Trophoblast cell (in vitro differentiated cells and primary cell): ENCODE measurements around the gene MAPK1.

Source experiments
- DNase-seq, 2 donors: peaks; one replicate each; pipeline ENCODE4 v3.0.0-alpha.2; 2016
- H2AFZ ChIP-seq: 2 replicates; pipeline ENCODE4 v1.6.1; 2013; ENCODE audit warnings: low read length, moderate library complexity, mild to moderate bottlenecking; ENCODE audit not compliant: insufficient read depth, poor library complexity
- H2AK5ac ChIP-seq: 2 replicates; pipeline ENCODE4 v1.6.1; 2013; ENCODE audit warnings: mild to moderate bottlenecking, low read length
- H2BK120ac ChIP-seq: 2 replicates; pipeline ENCODE4 v1.6.1; 2013; ENCODE audit warnings: low read length, mild to moderate bottlenecking, moderate library complexity; ENCODE audit not compliant: insufficient read depth, poor library complexity
- H2BK12ac ChIP-seq: 2 replicates; pipeline ENCODE4 v1.6.1; 2013; ENCODE audit warnings: mild to moderate bottlenecking, low read length, moderate library complexity
- H2BK5ac ChIP-seq: 2 replicates; pipeline ENCODE4 v1.6.1; 2013; ENCODE audit warnings: low read length, low read depth, moderate library complexity, mild to moderate bottlenecking; ENCODE audit not compliant: poor library complexity
- H3K14ac ChIP-seq: 2 replicates; pipeline ENCODE4 v1.6.1; 2013; ENCODE audit warnings: mild to moderate bottlenecking, low read length
- H3K18ac ChIP-seq: 2 replicates; pipeline ENCODE4 v1.6.1; 2013; ENCODE audit warnings: mild to moderate bottlenecking, low read length
- H3K23ac ChIP-seq: 2 replicates; pipeline ENCODE4 v1.6.1; 2013; ENCODE audit warnings: low read length
- H3K27ac ChIP-seq: 2 replicates; pipeline ENCODE4 v1.5.1; 2013; ENCODE audit warnings: low read depth, mild to moderate bottlenecking, inconsistent platforms, low read length, moderate library complexity
- H3K27me3 ChIP-seq: 2 replicates; pipeline ENCODE4 v1.6.1; 2013; ENCODE audit warnings: inconsistent platforms, mild to moderate bottlenecking, low read length, moderate library complexity; ENCODE audit not compliant: insufficient read depth
- H3K36me3 ChIP-seq, 2 experiments: 1 replicate in 1 of 2; 2 replicates in 1 of 2; pipeline ENCODE4 v1.6.1; 2013; ENCODE audit warnings: low read length in 2 of 2, mild to moderate bottlenecking in 2 of 2, moderate library complexity in 1 of 2; ENCODE audit not compliant: insufficient read depth in 2 of 2, control insufficient read depth in 1 of 2
- H3K4ac ChIP-seq: 2 replicates; pipeline ENCODE4 v1.6.1; 2013; ENCODE audit warnings: low read depth, mild to moderate bottlenecking, low read length, moderate library complexity
- H3K4me1 ChIP-seq, 2 experiments: 1 replicate in 1 of 2; 2 replicates in 1 of 2; pipeline ENCODE4 v1.6.1; 2013; ENCODE audit warnings: low read length in 2 of 2, mild to moderate bottlenecking in 2 of 2, moderate library complexity in 1 of 2; ENCODE audit not compliant: insufficient read depth in 2 of 2, control insufficient read depth in 1 of 2
- H3K4me2 ChIP-seq: 2 replicates; pipeline ENCODE4 v1.6.1; 2013; ENCODE audit warnings: inconsistent platforms, mild to moderate bottlenecking, low read length, moderate library complexity
- H3K4me3 ChIP-seq: 2 replicates; pipeline ENCODE4 v1.5.1; 2013; ENCODE audit warnings: mild to moderate bottlenecking, low read depth, low read length, inconsistent platforms
- H3K79me1 ChIP-seq: one replicate; pipeline ENCODE4 v1.6.1; 2013; ENCODE audit warnings: low read length
- H3K79me2 ChIP-seq: 2 replicates; pipeline ENCODE4 v1.6.1; 2013; ENCODE audit warnings: low read length, mild to moderate bottlenecking; ENCODE audit not compliant: control insufficient read depth, insufficient read depth, poor library complexity
- H3K9ac ChIP-seq: 2 replicates; pipeline ENCODE4 v1.6.1; 2013; ENCODE audit warnings: mild to moderate bottlenecking, low read length
- H3K9me3 ChIP-seq: 2 replicates; pipeline ENCODE4 v1.6.1; 2013; ENCODE audit warnings: low read depth, mild to moderate bottlenecking, control low read depth, inconsistent platforms, low read length; ENCODE audit not compliant: insufficient read depth
- H4K12ac ChIP-seq: 2 replicates; pipeline ENCODE4 v1.6.1; 2013; ENCODE audit warnings: low read depth, mild to moderate bottlenecking, low read length, moderate library complexity
- H4K8ac ChIP-seq: 2 replicates; pipeline ENCODE4 v1.6.1; 2013; ENCODE audit warnings: low read depth, mild to moderate bottlenecking, low read length, moderate library complexity
- H4K91ac ChIP-seq: one replicate; pipeline ENCODE4 v1.6.1; 2013; ENCODE audit warnings: low read depth, mild to moderate bottlenecking, low read length, moderate library complexity
- WGBS: extraction: QIAGEN DNeasy Blood & Tissue Kit; methylation state at CpG from one replicate; pipeline ENCODE4 v1.1.7; 2013; ENCODE audit warnings: missing lambda C conversion rate; ENCODE audit not compliant: insufficient read length, insufficient coverage; ENCODE audit errors: extremely low coverage; 5-methylcytosine and 5-hydroxymethylcytosine counted together

Gene MAPK1

GRCh38 chr22:21834869-21835268 lies 32.6 kb downstream of the MAPK1 start:
- Histone ChIP-seq H4K12ac (no peak overlapping the region), H2BK5ac (no peak overlapping the region), H3K9ac (no peak overlapping the region), H4K8ac (no peak overlapping the region), H3K18ac (no peak overlapping the region), H2BK120ac (no peak overlapping the region), H2AK5ac (no peak overlapping the region), H3K79me2 (peaks cover 9% of the 10 kb centered on the region), H3K14ac (no peak overlapping the region), H2BK12ac (no peak overlapping the region), H3K27ac (no peak overlapping the region), H3K23ac (no peak overlapping the region), H3K4me3 (no peak overlapping the region), H3K9me3 (no peaks in the 10 kb centered on the region), H3K4me2 (no peak overlapping the region), H3K79me1 (peaks cover 9% of the 10 kb centered on the region), H3K36me3 (no peaks in the 10 kb centered on the region), H2AFZ (no peak overlapping the region), H3K4ac (peak overlapping the region; percentile 34), H3K4me1 (peaks cover 4 to 13% of the 10 kb centered on the region in 2 experiments), H3K27me3 (no peaks in the 10 kb centered on the region), H4K91ac (no peak overlapping the region)
- no peak for DNase-seq
- no CpG with 5 or more reads among the region's 4 CpGs for WGBS

GRCh38 chr22:21832291-21833290 lies 34.9 kb downstream of the MAPK1 start:
- H3K9me3 ChIP-seq, result no peaks in the 10 kb centered on the region
- no peak overlapping the region for H3K18ac ChIP-seq
- DNase-seq, result no peak
- H3K36me3 ChIP-seq, result no peaks in the 10 kb centered on the region
- H4K91ac ChIP-seq, result no peak overlapping the region
- no peak overlapping the region for H2BK120ac ChIP-seq
- no peak overlapping the region for H4K8ac ChIP-seq
- H3K9ac ChIP-seq, result no peak overlapping the region
- no peak overlapping the region for H2AK5ac ChIP-seq
- H3K4me1 ChIP-seq, result peaks cover 10 to 18% of the 10 kb centered on the region in 2 experiments
- no CpG with 5 or more reads among the region's 8 CpGs for WGBS
- no peaks in the 10 kb centered on the region for H3K27me3 ChIP-seq
- H3K4ac ChIP-seq, result peak overlapping the region; percentile 60
- H3K27ac ChIP-seq, result no peak overlapping the region
- no peak overlapping the region for H2BK12ac ChIP-seq
- no peak overlapping the region for H3K4me3 ChIP-seq
- no peak overlapping the region for H3K4me2 ChIP-seq
- no peak overlapping the region for H3K14ac ChIP-seq
- peaks cover 12% of the 10 kb centered on the region for H3K79me2 ChIP-seq
- no peak overlapping the region for H2BK5ac ChIP-seq
- no peak overlapping the region for H4K12ac ChIP-seq
- peaks cover 7% of the 10 kb centered on the region for H3K79me1 ChIP-seq
- peak overlapping the region; percentile 19 for H2AFZ ChIP-seq
- H3K23ac ChIP-seq, result no peak overlapping the region

GRCh38 chr22:21829523-21829922 lies 37.9 kb downstream of the MAPK1 start:
- no peaks in the 10 kb centered on the region for H3K36me3 ChIP-seq
- no peak overlapping the region for H3K9ac ChIP-seq
- no peak overlapping the region for H4K91ac ChIP-seq
- no peaks in the 10 kb centered on the region for H3K27me3 ChIP-seq
- H2AK5ac ChIP-seq, result no peak overlapping the region
- no peak overlapping the region for H4K8ac ChIP-seq
- no peak overlapping the region for H3K4me2 ChIP-seq
- no peak overlapping the region for H2BK12ac ChIP-seq
- H3K14ac ChIP-seq, result no peak overlapping the region
- H2AFZ ChIP-seq, result no peak overlapping the region
- no peak for DNase-seq
- H3K4ac ChIP-seq, result no peak overlapping the region
- H3K27ac ChIP-seq, result no peak overlapping the region
- no peaks in the 10 kb centered on the region for H3K79me1 ChIP-seq
- no peak overlapping the region for H3K23ac ChIP-seq
- WGBS, result 100% methylated on average over 1 of the region's 3 CpGs
- H3K4me1 ChIP-seq, result peaks cover 5 to 15% of the 10 kb centered on the region in 2 experiments
- no peak overlapping the region for H2BK5ac ChIP-seq
- no peak overlapping the region for H3K18ac ChIP-seq
- no peak overlapping the region for H3K4me3 ChIP-seq
- H4K12ac ChIP-seq, result no peak overlapping the region
- peaks cover 2% of the 10 kb centered on the region for H3K79me2 ChIP-seq
- H3K9me3 ChIP-seq, result no peaks in the 10 kb centered on the region
- no peak overlapping the region for H2BK120ac ChIP-seq

GRCh38 chr22:21828268-21828638 lies 39.2 kb downstream of the MAPK1 start:
- no peak overlapping the region for H3K27ac ChIP-seq
- no peak overlapping the region for H3K23ac ChIP-seq
- peaks cover 5 to 18% of the 10 kb centered on the region in 2 experiments for H3K4me1 ChIP-seq
- H3K4me3 ChIP-seq, result no peak overlapping the region
- no peak overlapping the region for H3K14ac ChIP-seq
- H4K12ac ChIP-seq, result no peak overlapping the region
- H4K91ac ChIP-seq, result no peak overlapping the region
- no peaks in the 10 kb centered on the region for H3K27me3 ChIP-seq
- no peak overlapping the region for H2BK12ac ChIP-seq
- no peak overlapping the region for H4K8ac ChIP-seq
- no peak overlapping the region for H3K4ac ChIP-seq
- no peak for DNase-seq
- H3K79me2 ChIP-seq, result peaks cover 2% of the 10 kb centered on the region
- no peak overlapping the region for H2BK120ac ChIP-seq
- no peaks in the 10 kb centered on the region for H3K36me3 ChIP-seq
- no peaks in the 10 kb centered on the region for H3K9me3 ChIP-seq
- H2AFZ ChIP-seq, result no peak overlapping the region
- no peak overlapping the region for H2AK5ac ChIP-seq
- H3K9ac ChIP-seq, result no peak overlapping the region
- no peak overlapping the region for H3K4me2 ChIP-seq
- no CpG with 5 or more reads among the region's 4 CpGs for WGBS
- H3K18ac ChIP-seq, result no peak overlapping the region
- H2BK5ac ChIP-seq, result no peak overlapping the region
- H3K79me1 ChIP-seq, result no peaks in the 10 kb centered on the region
